ENCODE results near the gene MGAT4C.

The MGAT4C gene

GRCh38 chr12:86265329-86265695 lies 9.1 kb upstream of the MGAT4C start:
- peak overlapping the region; percentile 91 for H3K27ac ChIP-seq

GRCh38 chr12:86264451-86265328 lies 8.5 kb upstream of the MGAT4C start:
- no peak for TF ChIP-seq CTCF (conservative IDR thresholded peaks at IDR 0.05)
- H3K27ac ChIP-seq = peak overlapping the region; percentile 91

More at GRCh38 chr12:86265329-86265695, 9.1 kb upstream of the MGAT4C start:
- no peak for TF ChIP-seq CTCF (conservative IDR thresholded peaks at IDR 0.05)

- no peak overlapping the region for H3K27ac ChIP-seq
- TF ChIP-seq CTCF (conservative IDR thresholded peaks at IDR 0.05) = no peak
Observed at GRCh38 chr12:86261578-86261977, 5.4 kb upstream of the MGAT4C start.

GRCh38 chr12:86261142-86261541 lies 5.0 kb upstream of the MGAT4C start:
- TF ChIP-seq CTCF (conservative IDR thresholded peaks at IDR 0.05) = no peak

GRCh38 chr12:86260183-86260582 lies 4.0 kb upstream of the MGAT4C start:
- TF ChIP-seq CTCF (conservative IDR thresholded peaks at IDR 0.05) = no peak

More at GRCh38 chr12:86261142-86261541, 5.0 kb upstream of the MGAT4C start:
- H3K27ac ChIP-seq = no peak overlapping the region

GRCh38 chr12:86257134-86257533 lies 943 bp upstream of the MGAT4C start:
- no peak overlapping the region for H3K27ac ChIP-seq
- no peak for TF ChIP-seq CTCF (conservative IDR thresholded peaks at IDR 0.05)

More at GRCh38 chr12:86260183-86260582, 4.0 kb upstream of the MGAT4C start:
- no peak overlapping the region for H3K27ac ChIP-seq

GRCh38 chr12:86254399-86255107 lies 1.6 kb downstream of the MGAT4C start:
- no peak overlapping the region for H3K27ac ChIP-seq
- TF ChIP-seq CTCF (conservative IDR thresholded peaks at IDR 0.05) = no peak

Data from VCaP (cell line).